ENCODE data around the gene NPAS3. TPM values are rescaled to one million over a fixed set of nuclear protein-coding genes. Genes with fewer than 3 reads are reported as not detected.

NPAS3 gene
- total RNA-seq, 1 donor from 2014 or later, result 3.6 TPM

DNA sequence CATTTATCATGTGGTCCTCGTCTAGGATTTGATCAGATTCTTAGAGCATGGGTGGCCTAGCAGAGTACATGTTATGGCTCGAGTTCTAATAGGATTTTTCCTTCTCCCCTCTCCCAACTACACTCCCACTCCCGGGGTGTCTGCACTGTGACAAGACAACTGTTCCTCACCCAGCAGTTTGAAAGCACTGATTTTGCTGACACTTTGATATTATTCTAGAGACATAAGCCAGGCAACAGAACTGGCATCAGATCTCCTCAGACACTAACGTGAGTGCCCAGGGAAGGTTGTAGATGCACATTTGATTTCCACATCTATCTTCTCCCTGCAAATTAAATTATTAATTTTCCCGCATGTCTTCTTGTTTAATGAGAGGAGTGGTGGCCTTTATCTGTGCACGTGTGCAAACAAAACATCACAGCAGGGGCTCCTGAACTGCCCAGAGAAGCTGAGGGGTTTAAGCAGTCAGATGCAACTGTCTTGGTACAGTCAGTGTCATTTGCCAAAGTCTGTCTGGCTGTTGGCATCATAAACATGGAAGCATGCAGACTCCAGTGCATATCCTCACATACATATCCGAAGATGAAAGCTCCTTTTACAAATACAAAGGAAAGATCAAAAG lies 491.8 kb downstream of the NPAS3 start:
- DNase-seq (ENCODE audit: low spot score), result no peak

DNA sequence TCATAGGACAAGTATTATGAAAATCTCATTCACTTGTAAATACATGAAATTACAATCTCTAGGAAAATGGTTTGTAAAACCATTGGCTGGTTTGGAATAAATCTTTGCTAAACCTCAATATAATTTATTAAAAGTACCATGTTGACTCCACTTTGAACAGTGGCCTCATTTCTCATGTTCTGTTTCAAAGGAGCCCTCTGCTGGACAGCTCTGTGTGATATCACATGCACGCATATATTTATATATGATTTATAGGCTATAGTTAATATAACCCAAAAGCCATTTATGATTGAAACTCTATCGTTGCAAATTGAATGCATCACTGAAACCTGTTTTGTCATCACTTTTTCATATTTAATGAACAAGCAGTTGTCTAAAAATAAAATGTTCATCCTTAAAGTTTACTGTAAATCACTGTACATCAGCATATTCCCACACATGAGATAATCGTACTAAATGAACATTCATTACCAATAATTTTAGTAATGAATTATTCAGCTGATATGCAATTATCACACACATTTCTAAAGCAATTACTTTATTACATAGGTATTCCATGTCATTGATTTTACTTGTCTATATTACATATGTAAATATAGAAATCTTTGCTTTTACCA lies 493.8 kb downstream of the NPAS3 start:
- DNase-seq (ENCODE audit: low spot score), result no peak

DNA sequence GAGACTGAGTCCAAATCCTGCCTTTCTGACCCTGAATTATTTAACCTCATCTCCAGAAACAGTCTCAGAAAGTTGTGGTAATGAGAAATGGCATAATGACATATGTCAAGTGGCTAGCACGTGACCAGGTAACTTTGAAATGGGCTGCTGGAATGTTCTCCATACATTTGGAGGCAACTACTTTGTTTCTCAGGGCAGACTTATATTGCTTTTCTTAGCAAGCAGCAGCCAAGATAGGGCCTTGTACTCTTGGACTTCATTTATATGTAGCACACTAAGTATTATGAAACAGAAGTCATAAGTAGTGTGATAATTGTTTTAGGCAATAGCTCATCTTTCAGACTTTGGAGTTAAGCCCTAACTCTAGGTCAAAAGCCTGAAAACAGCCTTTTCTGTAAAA lies 494.7 kb downstream of the NPAS3 start:
- no peak for DNase-seq (ENCODE audit: low spot score)

- DNase-seq (ENCODE audit: low spot score), result no peak
Observed at GRCh38 chr14:33435911-33436689, 497.4 kb downstream of the NPAS3 start.

DNA sequence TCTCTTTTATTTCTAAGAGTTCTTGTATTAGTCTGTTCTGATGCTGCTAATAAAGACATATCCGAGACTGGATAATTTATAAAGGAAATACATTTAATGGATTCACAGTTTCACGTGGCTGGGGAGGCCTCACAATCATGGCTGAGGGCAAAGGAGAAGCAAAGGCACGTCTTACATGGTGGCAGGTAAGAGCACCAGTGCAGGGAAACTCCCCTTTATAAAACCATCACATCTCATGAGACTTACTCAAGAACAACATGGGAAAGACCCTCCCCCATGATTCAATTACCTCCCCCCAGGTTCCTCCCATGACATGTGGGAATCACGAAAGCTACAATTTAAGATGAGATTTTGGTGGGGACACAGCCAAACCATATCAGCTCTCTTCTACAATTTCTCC lies 503.0 kb downstream of the NPAS3 start:
- no peak for DNase-seq (ENCODE audit: low spot score)

DNA sequence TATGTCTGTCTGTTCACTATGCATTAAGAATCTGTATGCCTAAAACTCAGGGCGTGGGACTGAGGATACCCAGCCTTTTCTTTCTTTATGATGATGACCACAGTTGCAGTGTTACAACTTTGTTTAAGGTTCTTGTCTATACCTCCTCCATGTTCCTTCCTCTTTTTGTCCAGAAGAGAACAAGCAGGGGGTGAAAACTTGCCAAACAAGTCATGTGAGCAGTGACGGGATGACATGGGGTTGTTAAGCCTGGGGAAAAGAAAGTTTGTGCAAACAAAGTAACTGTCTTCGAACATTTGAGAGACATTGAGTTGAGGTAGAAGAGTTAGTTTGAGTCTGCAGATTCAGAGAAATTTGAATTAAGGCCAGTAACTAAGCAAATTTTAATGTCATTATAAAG lies 505.5 kb downstream of the NPAS3 start:
- DNase-seq (ENCODE audit: low spot score), result no peak

GRCh38 chr14:33449268-33449667 lies 510.6 kb downstream of the NPAS3 start:
- DNase-seq (ENCODE audit: low spot score), result no peak

- DNase-seq (ENCODE audit: low spot score), result no peak
Observed at GRCh38 chr14:33449703-33450395, 511.2 kb downstream of the NPAS3 start.

GRCh38 chr14:33450416-33450815 lies 511.7 kb downstream of the NPAS3 start:
- DNase-seq (ENCODE audit: low spot score), result no peak

DNA sequence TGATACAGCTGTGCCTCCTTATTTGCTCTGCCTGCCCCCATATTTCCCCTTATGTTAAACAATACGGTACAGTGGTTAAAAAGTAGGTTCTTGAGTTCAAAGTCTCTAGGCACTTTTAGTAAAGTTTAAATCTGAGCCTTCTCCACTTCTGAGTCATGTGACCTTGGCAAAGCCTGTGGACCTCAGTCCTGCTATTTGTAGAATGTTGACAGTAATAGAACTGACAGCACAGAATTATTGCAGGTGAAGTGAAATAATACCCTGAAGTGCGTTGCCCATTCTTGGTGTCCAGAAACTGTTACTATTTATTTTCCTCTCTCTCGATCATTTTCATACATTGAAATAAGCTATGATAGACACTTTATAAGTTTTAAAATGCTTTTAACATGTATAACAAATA lies 512.5 kb downstream of the NPAS3 start:
- no peak for DNase-seq (ENCODE audit: low spot score)

DNA sequence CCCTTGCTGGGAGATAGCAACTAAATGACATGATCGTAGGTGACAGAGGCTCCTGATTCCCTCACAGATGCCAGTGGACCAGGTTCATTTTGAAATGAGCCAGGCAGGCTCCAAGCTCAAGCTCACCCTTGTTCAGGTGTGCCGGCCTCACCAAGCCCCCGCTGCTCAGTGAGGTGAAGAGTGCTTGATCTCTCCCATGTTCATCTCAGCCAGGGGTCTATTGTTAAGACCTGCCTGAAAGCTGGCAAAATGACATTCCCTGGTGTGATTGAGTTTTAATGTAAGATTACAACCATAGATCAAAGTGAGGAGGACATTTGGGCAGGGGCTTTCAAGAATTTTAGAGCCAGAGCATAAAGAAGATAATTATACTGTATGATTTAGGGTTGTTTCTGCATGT lies 514.3 kb downstream of the NPAS3 start:
- no peak for DNase-seq (ENCODE audit: low spot score)

DNA sequence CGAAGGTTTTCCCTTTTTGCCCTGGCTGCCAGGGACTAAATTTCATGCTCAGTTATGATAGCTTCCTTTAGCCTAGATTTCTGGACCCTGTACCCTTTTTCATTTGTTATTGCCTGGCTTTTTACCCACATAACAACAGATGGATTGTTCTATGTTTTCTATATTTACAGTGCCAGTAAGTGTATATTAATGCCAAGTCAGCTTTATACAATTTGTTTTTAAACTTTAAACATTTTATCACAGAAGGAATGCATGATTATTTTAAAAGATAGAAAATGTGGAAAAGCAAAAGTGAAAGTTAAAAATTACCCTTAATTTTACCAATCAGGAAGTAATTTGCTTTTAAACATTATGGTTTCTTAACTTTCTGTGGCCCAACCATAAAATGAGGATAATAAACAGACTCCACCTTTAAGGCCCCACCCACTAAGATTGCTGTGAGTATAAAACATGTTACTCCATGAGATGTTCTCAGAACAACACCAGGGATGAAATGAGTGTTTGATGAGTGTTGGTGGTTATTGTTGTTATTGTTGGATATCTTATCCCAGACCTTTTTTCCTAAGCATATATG lies 515.4 kb downstream of the NPAS3 start:
- DNase-seq (ENCODE audit: low spot score), result no peak

DNA sequence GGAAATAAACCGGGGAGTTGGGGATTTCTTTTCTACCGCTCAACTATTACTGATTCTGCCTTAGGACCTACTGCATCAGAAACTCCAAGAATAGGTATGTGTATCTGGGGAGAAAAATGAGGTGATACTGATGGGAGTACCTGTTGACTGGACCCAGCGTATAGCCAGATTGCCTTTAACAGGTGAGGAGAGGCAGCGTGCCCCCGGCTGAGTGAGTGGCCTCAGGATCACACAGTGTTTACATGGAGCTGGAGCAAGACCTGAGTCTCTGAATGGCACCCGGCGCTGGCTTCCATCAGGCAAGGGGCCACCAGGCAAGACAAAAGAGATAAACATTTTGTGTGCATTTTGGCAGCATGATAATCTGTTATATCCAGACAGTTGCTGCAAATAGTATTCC lies 516.0 kb downstream of the NPAS3 start:
- no peak for DNase-seq (ENCODE audit: low spot score)

DNA sequence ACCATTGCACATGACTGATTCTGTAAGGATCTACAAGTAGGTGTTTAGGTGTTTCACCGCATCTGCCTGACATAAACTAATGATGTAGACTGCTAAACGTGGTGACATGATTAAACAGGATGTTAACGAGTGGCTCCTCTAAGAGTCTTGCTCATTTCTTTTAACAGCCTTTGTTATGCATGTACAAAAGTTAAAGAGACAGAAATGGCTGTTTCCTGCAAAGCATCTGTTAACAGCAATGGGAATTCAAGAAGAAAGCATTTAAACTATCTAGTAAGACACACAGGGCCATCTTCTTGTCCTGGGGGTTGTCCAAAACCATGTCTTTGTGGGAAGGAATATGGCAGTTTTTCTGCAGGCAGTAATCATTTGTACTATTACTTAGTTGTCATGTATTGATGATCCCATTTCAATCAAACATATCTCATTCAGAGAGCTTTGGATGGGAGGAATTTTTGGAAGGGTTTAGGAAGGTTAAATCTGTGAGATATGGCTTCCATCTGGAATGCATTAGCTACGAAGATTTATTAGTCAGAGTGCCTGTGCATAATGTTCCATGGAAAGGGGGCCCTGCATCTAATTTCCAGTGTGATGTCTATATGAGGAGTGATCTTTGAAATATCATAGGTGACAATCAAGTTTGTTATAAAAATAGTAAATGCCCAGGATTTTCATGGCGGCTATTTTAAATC lies 517.1 kb downstream of the NPAS3 start:
- no peak for DNase-seq (ENCODE audit: low spot score)

DNA sequence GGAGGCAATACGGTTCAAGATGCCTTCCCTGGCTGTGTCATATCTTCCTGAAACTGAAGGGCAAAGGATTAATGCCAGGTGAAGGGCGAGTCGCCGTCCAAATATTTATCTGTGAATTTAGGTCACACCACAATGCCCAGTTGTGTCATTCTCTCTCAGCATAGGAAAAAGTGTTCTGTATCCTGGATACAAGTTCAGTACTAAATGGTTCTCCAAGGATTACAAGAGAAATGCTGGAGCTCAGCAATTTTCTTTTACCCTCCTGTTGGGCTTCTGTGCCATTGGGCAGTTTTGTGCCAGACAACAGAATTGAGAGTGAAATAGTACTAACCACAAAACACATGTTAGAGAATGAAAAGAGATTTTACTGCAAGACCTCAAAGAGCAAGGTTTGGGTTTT lies 518.3 kb downstream of the NPAS3 start:
- DNase-seq (ENCODE audit: low spot score), result no peak

GRCh38 chr14:33457617-33458016 lies 518.9 kb downstream of the NPAS3 start:
- DNase-seq (ENCODE audit: low spot score), result no peak

DNA sequence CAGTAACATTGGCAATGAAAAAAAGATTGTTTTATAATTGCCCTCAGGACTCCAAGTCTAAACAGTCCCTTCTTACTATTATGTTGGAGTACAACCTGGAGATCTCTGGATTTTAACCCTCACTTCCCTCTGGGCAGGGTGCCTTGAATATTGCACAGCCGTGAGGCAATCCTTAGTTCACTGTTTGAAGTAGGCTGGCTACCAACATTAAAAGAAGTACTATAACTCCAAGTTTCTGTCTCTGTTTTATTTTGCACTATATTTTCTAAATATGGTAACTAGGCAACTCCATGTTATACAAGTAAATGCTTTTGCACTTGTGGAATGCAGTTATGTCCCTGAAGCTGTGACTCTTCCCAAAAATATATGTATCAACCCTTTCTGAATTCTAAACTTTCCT lies 521.5 kb downstream of the NPAS3 start:
- no peak for DNase-seq (ENCODE audit: low spot score)

GRCh38 chr14:33461036-33461435 lies 522.4 kb downstream of the NPAS3 start:
- no peak for DNase-seq (ENCODE audit: low spot score)

GRCh38 chr14:33463731-33464130 lies 525.1 kb downstream of the NPAS3 start:
- DNase-seq (ENCODE audit: low spot score), result no peak

DNA sequence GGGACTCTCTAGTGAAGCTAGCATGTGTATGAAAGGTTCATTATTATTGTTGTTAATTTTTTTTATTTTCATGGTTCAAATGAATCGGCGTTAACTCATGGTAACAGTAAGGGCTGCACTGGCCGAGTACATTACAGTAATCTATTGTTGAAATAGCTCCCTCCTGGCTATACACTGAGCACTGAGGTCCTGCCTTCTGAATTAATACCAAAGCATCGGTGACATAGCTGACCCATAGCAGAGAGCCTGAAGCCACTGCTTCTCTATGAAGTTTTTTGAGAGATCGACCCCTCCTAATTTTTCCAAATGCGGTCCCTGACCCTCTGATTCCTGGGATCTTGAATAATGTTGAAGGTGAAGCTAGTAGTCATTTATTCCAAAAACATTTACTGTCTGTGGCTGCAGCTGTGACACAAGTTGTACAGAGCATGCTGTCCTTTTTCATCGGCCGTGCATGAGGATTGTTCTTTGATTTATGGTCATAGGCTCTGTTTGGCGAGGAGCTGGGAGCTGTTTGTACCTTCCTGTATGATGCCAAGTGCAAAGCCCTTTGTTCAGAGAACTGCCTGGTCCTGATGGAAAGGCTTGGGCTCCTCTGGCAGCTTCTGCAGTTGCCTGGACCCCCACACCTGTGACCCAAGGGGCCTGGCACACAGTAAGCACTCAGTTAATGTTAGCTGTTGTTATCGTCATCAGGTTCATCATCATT lies 525.7 kb downstream of the NPAS3 start:
- no peak for DNase-seq (ENCODE audit: low spot score)
